PFSK-1 (cell line): Measurements from ENCODE around the gene RLBP1.

Experiments
- FOXP2 ChIP-seq: optimal IDR thresholded peaks from 2 replicates; pipeline ENCODE3; 2011; ENCODE audit warnings: borderline replicate concordance, control low read depth, inconsistent platforms; ENCODE audit not compliant: insufficient read depth; ENCODE audit errors: extremely low read length, extremely low read depth
- POLR2AphosphoS5 ChIP-seq: IDR thresholded peaks from 2 replicates; pipeline ENCODE4 v1.6.1; 2012; ENCODE audit warnings: low read depth, mild to moderate bottlenecking, control low read depth, low read length, moderate library complexity
- REST ChIP-seq, 2 experiments: IDR thresholded peaks; 2 replicates each; pipeline versions ENCODE4 v1.6.1 to v1.8.0; 2011 to 2012; ENCODE audit warnings: low read depth in 2 of 2, low read length in 2 of 2, control low read depth in 1 of 2, inconsistent platforms in 1 of 2, mild to moderate bottlenecking in 1 of 2, moderate library complexity in 1 of 2; ENCODE audit not compliant: insufficient read depth in 1 of 2
- SIN3A ChIP-seq: IDR thresholded peaks from 2 replicates; pipeline ENCODE4 v1.6.1; 2012; ENCODE audit warnings: mild to moderate bottlenecking, low read length, moderate library complexity, borderline replicate concordance; ENCODE audit not compliant: insufficient read depth
- TAF1 ChIP-seq: IDR thresholded peaks from 2 replicates; pipeline ENCODE4 v1.6.1; 2012; ENCODE audit warnings: low read length, control low read depth, borderline replicate concordance; ENCODE audit not compliant: insufficient read depth

RLBP1 gene

GRCh38 chr15:89174476-89174875, 46.9 kb downstream of the RLBP1 start:
- TF ChIP-seq FOXP2 (no peak), REST (IDR thresholded peaks at IDR 0.05; ENCODE audit: insufficient read depth in 1 of 2, low read depth in 2 of 2, low read length in 2 of 2) (no peak), TAF1 (no peak), SIN3A (no peak), POLR2AphosphoS5 (no peak)

- TF ChIP-seq TAF1 (no peak), REST (IDR thresholded peaks at IDR 0.05; ENCODE audit: insufficient read depth in 1 of 2, low read depth in 2 of 2, low read length in 2 of 2) (no peak), FOXP2 (no peak), SIN3A (no peak), POLR2AphosphoS5 (no peak)
Observed at GRCh38 chr15:89172921-89173320, 48.5 kb downstream of the RLBP1 start.

- no peak for TF ChIP-seq FOXP2
- TF ChIP-seq SIN3A = no peak
- no peak for TF ChIP-seq POLR2AphosphoS5
Observed at GRCh38 chr15:89171136-89172072, 50.0 kb downstream of the RLBP1 start.

GRCh38 chr15:89170364-89170763, 51.0 kb downstream of the RLBP1 start:
- no peak for TF ChIP-seq TAF1
- TF ChIP-seq FOXP2 = no peak
- no peak for TF ChIP-seq REST (IDR thresholded peaks at IDR 0.05; ENCODE audit: insufficient read depth in 1 of 2, low read depth in 2 of 2, low read length in 2 of 2)
- no peak for TF ChIP-seq SIN3A
- TF ChIP-seq POLR2AphosphoS5 = no peak

- no peak for TF ChIP-seq SIN3A
- no peak for TF ChIP-seq FOXP2
- TF ChIP-seq REST (IDR thresholded peaks at IDR 0.05; ENCODE audit: insufficient read depth in 1 of 2, low read depth in 2 of 2, low read length in 2 of 2) = no peak
- TF ChIP-seq POLR2AphosphoS5 = no peak
- TF ChIP-seq TAF1 = no peak
Observed at GRCh38 chr15:89168316-89168833, 53.0 kb downstream of the RLBP1 start.
